ENCODE results near the gene PPP1R1A. TPM values are rescaled to one million over a fixed set of nuclear protein-coding genes. Genes with fewer than 3 reads are reported as not detected.

Gene PPP1R1A
- total RNA-seq, 4 donors from 2014 or later = 115 to 168 (median 145) TPM

DNA sequence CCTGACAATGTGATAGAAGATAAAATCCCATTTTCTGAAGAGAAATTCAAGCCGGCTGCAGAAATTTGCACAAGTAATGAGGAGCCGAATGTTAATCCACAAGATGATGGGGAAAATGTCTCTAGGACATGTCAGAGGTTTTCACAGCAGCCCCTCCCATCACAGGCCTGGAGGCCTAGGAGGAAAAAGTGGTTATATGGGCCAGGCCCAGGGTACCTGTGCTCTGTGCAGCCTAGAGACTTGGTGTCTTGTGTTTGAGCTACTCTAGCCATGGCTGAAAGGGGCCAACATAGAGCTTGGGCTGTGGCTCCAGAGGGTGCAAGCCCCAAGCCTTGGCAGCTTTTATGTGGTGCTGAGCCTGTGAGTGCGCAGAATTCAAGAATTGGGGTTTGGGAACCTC lies 38.8 kb upstream of the PPP1R1A start:
- no peak for DNase-seq (ENCODE audit: low spot score)
- no peak for ATAC-seq (ENCODE audit: low FRiP score)
- TF ChIP-seq, protein P1, sequence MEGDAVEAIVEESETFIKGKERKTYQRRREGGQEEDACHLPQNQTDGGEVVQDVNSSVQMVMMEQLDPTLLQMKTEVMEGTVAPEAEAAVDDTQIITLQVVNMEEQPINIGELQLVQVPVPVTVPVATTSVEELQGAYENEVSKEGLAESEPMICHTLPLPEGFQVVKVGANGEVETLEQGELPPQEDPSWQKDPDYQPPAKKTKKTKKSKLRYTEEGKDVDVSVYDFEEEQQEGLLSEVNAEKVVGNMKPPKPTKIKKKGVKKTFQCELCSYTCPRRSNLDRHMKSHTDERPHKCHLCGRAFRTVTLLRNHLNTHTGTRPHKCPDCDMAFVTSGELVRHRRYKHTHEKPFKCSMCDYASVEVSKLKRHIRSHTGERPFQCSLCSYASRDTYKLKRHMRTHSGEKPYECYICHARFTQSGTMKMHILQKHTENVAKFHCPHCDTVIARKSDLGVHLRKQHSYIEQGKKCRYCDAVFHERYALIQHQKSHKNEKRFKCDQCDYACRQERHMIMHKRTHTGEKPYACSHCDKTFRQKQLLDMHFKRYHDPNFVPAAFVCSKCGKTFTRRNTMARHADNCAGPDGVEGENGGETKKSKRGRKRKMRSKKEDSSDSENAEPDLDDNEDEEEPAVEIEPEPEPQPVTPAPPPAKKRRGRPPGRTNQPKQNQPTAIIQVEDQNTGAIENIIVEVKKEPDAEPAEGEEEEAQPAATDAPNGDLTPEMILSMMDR (IDR thresholded peaks at IDR 0.05) = no peak

DNA sequence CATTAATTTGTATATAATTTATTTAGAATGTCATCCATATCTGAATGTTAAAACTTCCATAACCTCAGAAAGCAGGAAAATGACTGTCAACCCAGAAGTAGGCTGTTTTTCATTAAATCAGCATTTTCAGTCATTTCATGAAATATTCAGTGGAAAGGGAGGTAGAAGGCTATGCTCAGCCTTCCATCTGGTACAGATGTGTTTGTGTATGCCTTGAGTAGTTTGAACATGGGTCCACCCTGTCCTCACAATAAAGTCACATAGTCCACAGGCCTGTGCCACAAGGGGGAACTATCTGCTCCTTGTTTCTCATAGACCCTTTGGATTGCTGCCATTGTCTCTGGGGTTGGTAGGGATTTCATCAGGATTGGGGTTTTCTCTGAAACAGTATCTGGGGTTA lies 37.1 kb upstream of the PPP1R1A start:
- ATAC-seq (ENCODE audit: low FRiP score) (no peak), DNase-seq (ENCODE audit: low spot score) (no peak)
- TF ChIP-seq, protein P1 (IDR thresholded peaks at IDR 0.05) = no peak

DNA sequence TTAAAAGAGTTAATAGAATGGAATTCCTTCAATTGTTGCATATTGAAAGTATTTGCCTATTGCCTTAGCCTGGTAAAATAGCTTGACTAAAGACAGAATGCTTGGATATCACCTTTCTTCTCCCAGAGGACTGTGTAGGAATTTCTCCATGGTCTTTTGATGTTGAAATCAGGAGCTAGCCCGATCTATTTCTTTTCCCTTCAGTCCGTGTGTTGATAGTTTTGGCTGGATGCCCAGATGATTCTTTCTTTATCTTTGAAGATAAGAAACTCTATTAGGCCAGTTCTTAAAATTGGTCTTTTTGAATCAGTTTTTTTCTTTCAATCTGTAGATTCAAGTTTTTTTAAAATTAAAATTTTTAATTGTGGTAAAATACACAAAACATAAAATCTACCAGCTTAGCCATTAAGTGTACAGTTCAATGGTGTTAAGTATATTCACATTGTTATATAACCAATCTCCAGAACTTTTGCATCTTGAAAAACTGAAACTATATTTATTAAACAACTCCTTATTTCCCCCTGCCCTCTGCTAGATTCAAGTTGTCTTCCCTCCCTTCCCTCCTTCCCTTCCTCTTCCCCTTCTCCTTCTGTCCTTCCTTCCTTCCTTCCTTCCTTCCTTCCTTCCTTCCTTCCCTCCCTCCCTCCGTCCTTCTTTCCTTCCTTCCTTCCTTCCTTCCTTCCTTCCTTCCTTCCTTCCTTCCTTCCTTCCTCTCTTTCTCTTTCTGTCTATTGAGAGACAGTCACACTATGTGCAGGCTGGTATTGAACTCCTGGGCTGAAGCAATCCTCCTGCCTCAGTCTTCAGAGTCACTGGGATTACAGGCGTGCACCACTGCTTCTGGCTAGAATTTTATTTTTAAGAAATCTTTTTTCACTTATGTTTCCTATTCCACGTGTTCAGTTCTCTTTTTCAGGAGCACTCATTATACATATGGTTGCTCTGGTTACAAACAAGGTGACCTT lies 36.1 kb upstream of the PPP1R1A start:
- no peak for DNase-seq (ENCODE audit: low spot score)
- TF ChIP-seq, protein P1 (IDR thresholded peaks at IDR 0.05) = no peak

DNA sequence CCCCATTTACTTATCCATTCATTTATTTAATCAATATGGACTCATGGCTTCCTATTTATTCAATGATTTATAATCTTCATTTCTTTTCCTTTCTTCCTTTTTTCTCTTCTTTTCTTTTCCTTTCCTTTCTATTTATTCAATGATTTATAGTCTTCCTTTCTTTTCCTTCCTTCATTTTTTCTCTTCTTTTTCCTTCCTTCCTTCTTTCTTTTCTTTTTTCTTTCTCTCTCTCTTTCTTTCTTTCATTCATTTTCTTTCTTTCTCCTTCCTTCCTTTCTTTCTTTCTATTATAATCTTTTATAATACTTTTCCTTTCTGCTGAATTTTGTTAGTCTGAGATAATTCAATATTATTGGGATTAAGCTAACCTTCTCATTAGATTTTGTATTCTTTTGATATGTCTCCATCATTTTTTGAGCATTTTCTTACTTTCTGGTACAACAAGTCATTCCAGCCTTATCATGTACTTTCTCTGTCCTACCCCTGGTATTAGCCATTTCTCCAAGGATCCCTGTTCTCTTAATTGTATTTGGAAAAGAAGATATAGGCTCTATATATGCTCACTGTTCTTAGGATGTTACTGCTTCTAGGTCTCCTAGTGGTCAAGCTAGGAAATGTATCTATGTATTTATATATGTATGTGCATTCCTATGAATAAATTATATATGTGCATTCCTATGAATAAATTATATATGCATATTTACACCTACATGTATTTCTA lies 34.2 kb upstream of the PPP1R1A start:
- DNase-seq (ENCODE audit: low spot score) (no peak), ATAC-seq (ENCODE audit: low FRiP score) (no peak)
- TF ChIP-seq, protein P1 (IDR thresholded peaks at IDR 0.05) = no peak

More for the DNA sequence above, 36.1 kb upstream of the PPP1R1A start:
- ATAC-seq (ENCODE audit: low FRiP score) = no peak

DNA sequence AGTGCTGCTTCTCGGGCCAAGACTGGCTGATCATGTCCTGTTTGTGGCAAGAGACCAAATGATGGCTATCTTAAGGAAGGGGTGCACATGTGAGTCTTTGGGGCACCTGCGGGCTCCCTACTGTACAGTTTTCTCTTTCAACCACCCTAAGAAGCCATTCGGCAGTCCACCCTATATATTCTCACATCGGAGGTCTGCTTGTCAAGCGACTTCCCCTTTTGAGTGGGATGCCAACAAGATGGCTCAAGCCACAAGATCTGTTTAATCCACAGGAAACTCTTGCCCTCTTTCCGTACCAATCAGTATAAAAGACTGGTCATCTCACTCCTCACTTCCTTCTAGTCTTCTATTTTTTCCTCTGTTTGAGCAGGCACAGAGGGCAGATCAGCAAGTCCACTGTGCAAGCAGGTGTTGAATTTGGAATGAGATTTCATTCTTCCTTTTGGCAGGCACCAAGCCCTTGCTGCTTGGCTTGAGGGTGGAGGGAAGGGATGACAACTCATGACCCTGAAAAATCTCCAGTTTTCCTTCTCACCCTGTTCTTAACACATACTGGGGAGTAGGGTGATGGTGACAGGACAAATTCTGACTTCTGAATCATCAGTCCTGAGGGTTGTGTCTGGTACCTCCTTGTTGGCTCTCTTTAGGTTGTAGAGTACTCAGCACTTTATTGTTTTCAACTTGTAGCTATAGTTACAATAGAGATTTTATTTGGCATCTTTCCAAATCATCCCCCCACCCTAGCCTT lies 28.6 kb upstream of the PPP1R1A start:
- ATAC-seq (ENCODE audit: low FRiP score) = no peak
- TF ChIP-seq, protein P1 (IDR thresholded peaks at IDR 0.05) = no peak
- DNase-seq (ENCODE audit: low spot score) = no peak

DNA sequence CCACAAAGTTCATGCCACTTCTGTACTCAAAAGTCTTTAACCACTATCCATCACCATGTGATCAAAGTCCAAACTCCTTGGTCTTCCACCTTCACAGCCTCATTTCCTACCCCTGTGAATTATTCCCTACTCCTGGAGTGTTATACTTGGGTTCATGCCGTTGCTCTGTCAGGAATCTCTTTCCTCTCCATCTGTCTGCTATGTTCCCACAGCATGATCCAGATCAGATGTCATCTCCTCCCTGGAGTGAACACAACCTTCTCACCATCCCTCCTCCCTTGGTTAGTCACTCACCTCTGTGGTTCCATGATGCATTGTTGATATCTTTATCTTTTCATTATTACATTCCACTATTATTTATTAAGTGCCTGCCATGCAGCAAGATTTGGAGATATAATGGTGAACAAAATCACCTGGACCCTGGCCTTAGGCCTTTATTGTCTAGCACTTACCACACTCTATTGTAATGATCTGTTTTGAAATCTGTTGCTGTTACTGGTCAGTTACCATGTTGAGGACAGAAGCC lies 23.8 kb upstream of the PPP1R1A start:
- ATAC-seq (ENCODE audit: low FRiP score) = no peak
- TF ChIP-seq, protein P1 (IDR thresholded peaks at IDR 0.05) = no peak
- DNase-seq (ENCODE audit: low spot score) = no peak

All from omental fat pad (tissue), 4 donors.